Measurements from ENCODE around the gene SPANXN2.
"Not testable (repeated sequence)": the region's sequence is repeated elsewhere in the genome, so short reads cannot be mapped to it uniquely, and the experiment has no call there.

SPANXN2 gene

GRCh38 chrX:143720652-143721051 is at the start of gene SPANXN2:
TSS of gene SPANXN2 (minus strand) at chrX:143720752. CDS start at chrX:143720668, 84 bp downstream.
- H3K9me3 ChIP-seq (ENCODE audit: control insufficient read depth, low read length); H3K4me3 ChIP-seq (ENCODE audit: low read length); DNase-seq (ENCODE audit: low read depth): not testable (repeated sequence)

GRCh38 chrX:143768976-143769375 is 48.4 kb upstream of the SPANXN2 start:
- DNase-seq (ENCODE audit: low read depth), result no peak
- Histone ChIP-seq H3K27me3 (replicated peaks; ENCODE audit: control insufficient read depth, insufficient read depth, low read length) (no peaks in the 10 kb centered on the region), H3K4me3 (ENCODE audit: low read length) (no peak overlapping the region), H3K4me1 (ENCODE audit: control insufficient read depth, insufficient read depth, low read length) (no peaks in the 10 kb centered on the region), H3K9me3 (ENCODE audit: control insufficient read depth, low read length) (no peaks in the 10 kb centered on the region), H3K36me3 (ENCODE audit: control insufficient read depth, insufficient read depth, low read length, severe bottlenecking) (no peaks in the 10 kb centered on the region), H3K9ac (ENCODE audit: low read length) (no peak overlapping the region)

More at GRCh38 chrX:143720652-143721051, at the start of gene SPANXN2:
- H3K27me3 ChIP-seq (replicated peaks; ENCODE audit: control insufficient read depth, insufficient read depth, low read length); H3K4me1 ChIP-seq (ENCODE audit: control insufficient read depth, insufficient read depth, low read length); H3K36me3 ChIP-seq (ENCODE audit: control insufficient read depth, insufficient read depth, low read length, severe bottlenecking); H3K9ac ChIP-seq (ENCODE audit: low read length): not testable (repeated sequence)

- not testable (repeated sequence) for H3K9me3 ChIP-seq (ENCODE audit: control insufficient read depth, low read length); H3K9ac ChIP-seq (ENCODE audit: low read length); H3K27me3 ChIP-seq (replicated peaks; ENCODE audit: control insufficient read depth, insufficient read depth, low read length); DNase-seq (ENCODE audit: low read depth); H3K4me1 ChIP-seq (ENCODE audit: control insufficient read depth, insufficient read depth, low read length); H3K36me3 ChIP-seq (ENCODE audit: control insufficient read depth, insufficient read depth, low read length, severe bottlenecking); H3K4me3 ChIP-seq (ENCODE audit: low read length)
Observed at GRCh38 chrX:143767789-143768188, 47.2 kb upstream of the SPANXN2 start.

GRCh38 chrX:143757887-143758286 is 37.3 kb upstream of the SPANXN2 start:
- no peak overlapping the region for H3K4me3 ChIP-seq (ENCODE audit: low read length)
- DNase-seq (ENCODE audit: low read depth), result no peak
- H3K36me3 ChIP-seq (ENCODE audit: control insufficient read depth, insufficient read depth, low read length, severe bottlenecking), result no peaks in the 10 kb centered on the region
- no peaks in the 10 kb centered on the region for H3K27me3 ChIP-seq (replicated peaks; ENCODE audit: control insufficient read depth, insufficient read depth, low read length)
- no peaks in the 10 kb centered on the region for H3K9me3 ChIP-seq (ENCODE audit: control insufficient read depth, low read length)
- no peaks in the 10 kb centered on the region for H3K4me1 ChIP-seq (ENCODE audit: control insufficient read depth, insufficient read depth, low read length)
- no peak overlapping the region for H3K9ac ChIP-seq (ENCODE audit: low read length)

- Histone ChIP-seq H3K9me3 (ENCODE audit: control insufficient read depth, low read length) (no peaks in the 10 kb centered on the region), H3K9ac (ENCODE audit: low read length) (no peak overlapping the region), H3K4me3 (ENCODE audit: low read length) (no peak overlapping the region), H3K36me3 (ENCODE audit: control insufficient read depth, insufficient read depth, low read length, severe bottlenecking) (no peaks in the 10 kb centered on the region), H3K27me3 (replicated peaks; ENCODE audit: control insufficient read depth, insufficient read depth, low read length) (no peaks in the 10 kb centered on the region), H3K4me1 (ENCODE audit: control insufficient read depth, insufficient read depth, low read length) (no peaks in the 10 kb centered on the region)
- no peak for DNase-seq (ENCODE audit: low read depth)
Observed at GRCh38 chrX:143757375-143757774, 36.8 kb upstream of the SPANXN2 start.

- Histone ChIP-seq H3K4me1 (ENCODE audit: control insufficient read depth, insufficient read depth, low read length) (no peaks in the 10 kb centered on the region), H3K36me3 (ENCODE audit: control insufficient read depth, insufficient read depth, low read length, severe bottlenecking) (no peaks in the 10 kb centered on the region), H3K9me3 (ENCODE audit: control insufficient read depth, low read length) (no peaks in the 10 kb centered on the region), H3K27me3 (replicated peaks; ENCODE audit: control insufficient read depth, insufficient read depth, low read length) (no peaks in the 10 kb centered on the region), H3K4me3 (ENCODE audit: low read length) (no peak overlapping the region), H3K9ac (ENCODE audit: low read length) (no peak overlapping the region)
- no peak for DNase-seq (ENCODE audit: low read depth)
Observed at GRCh38 chrX:143754183-143754582, 33.6 kb upstream of the SPANXN2 start.

- Histone ChIP-seq H3K27me3 (replicated peaks; ENCODE audit: control insufficient read depth, insufficient read depth, low read length) (no peaks in the 10 kb centered on the region), H3K4me1 (ENCODE audit: control insufficient read depth, insufficient read depth, low read length) (no peaks in the 10 kb centered on the region), H3K9ac (ENCODE audit: low read length) (no peak overlapping the region), H3K4me3 (ENCODE audit: low read length) (no peak overlapping the region), H3K9me3 (ENCODE audit: control insufficient read depth, low read length) (peaks cover 6% of the 10 kb centered on the region), H3K36me3 (ENCODE audit: control insufficient read depth, insufficient read depth, low read length, severe bottlenecking) (no peaks in the 10 kb centered on the region)
- no peak for DNase-seq (ENCODE audit: low read depth)
Observed at GRCh38 chrX:143733866-143734265, 13.3 kb upstream of the SPANXN2 start.

GRCh38 chrX:143726296-143726695 is 5.7 kb upstream of the SPANXN2 start:
- no peaks in the 10 kb centered on the region for H3K9me3 ChIP-seq (ENCODE audit: control insufficient read depth, low read length)
- no peak overlapping the region for H3K4me3 ChIP-seq (ENCODE audit: low read length)
- DNase-seq (ENCODE audit: low read depth), result no peak
- no peaks in the 10 kb centered on the region for H3K4me1 ChIP-seq (ENCODE audit: control insufficient read depth, insufficient read depth, low read length)
- H3K9ac ChIP-seq (ENCODE audit: low read length), result no peak overlapping the region
- H3K36me3 ChIP-seq (ENCODE audit: control insufficient read depth, insufficient read depth, low read length, severe bottlenecking), result no peaks in the 10 kb centered on the region
- no peaks in the 10 kb centered on the region for H3K27me3 ChIP-seq (replicated peaks; ENCODE audit: control insufficient read depth, insufficient read depth, low read length)

GRCh38 chrX:143701460-143701859 is 19.1 kb downstream of the SPANXN2 start:
- no peak for DNase-seq (ENCODE audit: low read depth)
- Histone ChIP-seq H3K9ac (ENCODE audit: low read length) (no peak overlapping the region), H3K9me3 (ENCODE audit: control insufficient read depth, low read length) (peaks cover 21% of the 10 kb centered on the region), H3K4me3 (ENCODE audit: low read length) (no peak overlapping the region), H3K36me3 (ENCODE audit: control insufficient read depth, insufficient read depth, low read length, severe bottlenecking) (no peaks in the 10 kb centered on the region), H3K27me3 (replicated peaks; ENCODE audit: control insufficient read depth, insufficient read depth, low read length) (no peaks in the 10 kb centered on the region), H3K4me1 (ENCODE audit: control insufficient read depth, insufficient read depth, low read length) (no peaks in the 10 kb centered on the region)

GRCh38 chrX:143694885-143695284 is 25.7 kb downstream of the SPANXN2 start:
- Histone ChIP-seq H3K4me1 (ENCODE audit: control insufficient read depth, insufficient read depth, low read length) (no peaks in the 10 kb centered on the region), H3K9me3 (ENCODE audit: control insufficient read depth, low read length) (peaks cover 3% of the 10 kb centered on the region), H3K4me3 (ENCODE audit: low read length) (no peak overlapping the region), H3K36me3 (ENCODE audit: control insufficient read depth, insufficient read depth, low read length, severe bottlenecking) (no peaks in the 10 kb centered on the region), H3K27me3 (replicated peaks; ENCODE audit: control insufficient read depth, insufficient read depth, low read length) (no peaks in the 10 kb centered on the region), H3K9ac (ENCODE audit: low read length) (no peak overlapping the region)
- no peak for DNase-seq (ENCODE audit: low read depth)

GRCh38 chrX:143683486-143683885 is 37.1 kb downstream of the SPANXN2 start:
- no peak for DNase-seq (ENCODE audit: low read depth)
- H3K4me1 ChIP-seq (ENCODE audit: control insufficient read depth, insufficient read depth, low read length), result no peaks in the 10 kb centered on the region
- H3K36me3 ChIP-seq (ENCODE audit: control insufficient read depth, insufficient read depth, low read length, severe bottlenecking), result no peaks in the 10 kb centered on the region
- peaks cover 6% of the 10 kb centered on the region for H3K9me3 ChIP-seq (ENCODE audit: control insufficient read depth, low read length)
- no peaks in the 10 kb centered on the region for H3K27me3 ChIP-seq (replicated peaks; ENCODE audit: control insufficient read depth, insufficient read depth, low read length)
- no peak overlapping the region for H3K4me3 ChIP-seq (ENCODE audit: low read length)
- H3K9ac ChIP-seq (ENCODE audit: low read length), result no peak overlapping the region

- H3K4me1 ChIP-seq (ENCODE audit: control insufficient read depth, insufficient read depth, low read length), result no peaks in the 10 kb centered on the region
- H3K27me3 ChIP-seq (replicated peaks; ENCODE audit: control insufficient read depth, insufficient read depth, low read length), result no peaks in the 10 kb centered on the region
- no peak overlapping the region for H3K9ac ChIP-seq (ENCODE audit: low read length)
- no peaks in the 10 kb centered on the region for H3K9me3 ChIP-seq (ENCODE audit: control insufficient read depth, low read length)
- H3K36me3 ChIP-seq (ENCODE audit: control insufficient read depth, insufficient read depth, low read length, severe bottlenecking), result no peaks in the 10 kb centered on the region
- DNase-seq (ENCODE audit: low read depth), result no peak
- no peak overlapping the region for H3K4me3 ChIP-seq (ENCODE audit: low read length)
Observed at GRCh38 chrX:143674926-143675325, 45.6 kb downstream of the SPANXN2 start.
